A549 treated with Hydrocortisone at 1 μM for 4 hours (cell line): ENCODE measurements around the gene SYT2. TPM values are rescaled to one million over a fixed set of nuclear protein-coding genes. Genes with fewer than 3 reads are reported as not detected.

Experiments
- total RNA-seq: library from RNA; stranded (reverse); fragments of 200-300 nt; extraction: Qiagen RNA extraction; gene quantifications from 5 replicates; pipeline ENCODE4 v1.2.3, GENCODE V29; 2022

Gene SYT2
- total RNA-seq = 0.44 to 0.68 TPM (median 0.53 TPM) in 5 replicates

GRCh38 chr1:202710070-202711045, at the start of gene SYT2:
Gene SYT2, minus strand, starts transcription at chr1:202710454. Its CDS starts 104,682 bp downstream, at chr1:202605772.

Other genes starting within 250 kb of the SYT2 start
- gene KDM5B, start 98.0 kb upstream of the SYT2 start, total RNA-seq = 12.6 to 19.2 TPM (median 15.5 TPM) in 5 replicates
- gene PCAT6, start 100.5 kb upstream of the SYT2 start, total RNA-seq = 2.6 to 4.2 TPM (median 3.8 TPM) in 5 replicates
- gene RABIF, start 178.7 kb upstream of the SYT2 start, total RNA-seq = 13.6 to 15.3 TPM (median 14.6 TPM) in 5 replicates
- 16.3 to 20.8 TPM (median 18.5 TPM) in 5 replicates for gene KLHL12, start 216.8 kb upstream of the SYT2 start, total RNA-seq
- gene ADIPOR1, start 247.9 kb upstream of the SYT2 start, total RNA-seq = 57.7 to 64.7 TPM (median 63.3 TPM) in 5 replicates